ENCODE results near the gene CPPED1.
A peak's percentile ranks its signal among the peaks of the same experiment; 100 is the strongest.

Gene CPPED1

GRCh38 chr16:12677502-12677901 lies 126.2 kb downstream of the CPPED1 start:
- peak; percentile 0 to 7 for DNase-seq

DNA sequence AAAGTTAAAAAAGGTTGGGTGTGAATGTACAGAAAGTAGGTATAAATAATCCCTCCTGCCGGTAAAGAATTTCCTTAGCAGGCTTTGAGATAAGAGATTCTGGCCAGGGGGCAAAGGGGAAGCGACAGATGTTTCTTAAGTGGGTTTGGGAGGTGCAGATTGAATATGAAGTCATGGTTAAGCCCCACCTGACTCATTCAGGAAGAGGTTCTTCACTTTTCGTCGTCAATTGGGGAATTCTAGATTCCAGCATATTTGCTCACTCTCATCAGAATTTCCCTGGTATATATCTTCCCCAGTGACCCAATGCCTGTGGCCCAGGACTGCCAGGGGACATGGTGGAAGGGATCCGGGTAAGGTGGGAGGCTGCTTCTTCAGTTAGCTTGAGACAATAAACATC lies 127.8 kb downstream of the CPPED1 start:
- DNase-seq = no peak

DNA sequence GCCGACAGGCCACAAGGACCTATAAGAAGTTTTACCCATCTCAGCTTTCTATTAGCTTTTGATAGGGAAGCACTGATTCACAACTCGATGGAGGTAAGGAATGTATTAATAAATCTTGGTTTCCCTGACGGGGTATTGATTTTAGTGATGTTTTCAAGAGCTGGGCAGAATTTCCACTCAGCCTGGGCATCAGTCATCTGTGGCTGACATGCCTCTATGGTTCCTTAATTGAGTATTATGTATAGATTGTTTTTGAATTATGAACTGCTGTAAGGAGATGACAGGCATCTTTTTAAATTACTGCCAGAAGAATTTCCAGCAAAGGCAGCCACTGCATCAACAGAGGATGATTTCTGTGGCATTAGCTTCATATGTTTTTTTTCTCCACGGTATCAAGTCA lies 128.6 kb downstream of the CPPED1 start:
- DNase-seq = no peak

DNA sequence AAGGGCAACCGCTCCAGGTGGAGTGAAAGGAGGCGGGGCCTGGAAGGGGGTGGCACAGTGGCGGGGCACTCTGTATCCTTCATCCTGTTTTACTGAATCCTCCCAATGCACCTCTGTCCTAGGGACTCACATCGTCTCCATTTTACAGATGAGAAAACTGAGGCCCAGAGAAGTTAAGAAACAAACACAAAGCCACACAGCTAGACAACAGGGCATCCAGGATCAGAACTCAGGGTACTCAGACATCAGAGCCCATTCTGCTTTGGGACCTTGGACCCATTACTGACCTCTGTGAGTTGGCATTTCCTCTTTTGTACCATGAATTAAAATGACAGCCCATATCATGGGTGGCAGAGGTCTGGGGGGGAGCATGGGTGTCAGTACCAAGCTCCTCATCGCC lies 129.2 kb downstream of the CPPED1 start:
- no peak for DNase-seq

- DNase-seq = no peak
These were observed 129.6 kb downstream of the CPPED1 start for GRCh38 chr16:12674071-12674470.

DNA sequence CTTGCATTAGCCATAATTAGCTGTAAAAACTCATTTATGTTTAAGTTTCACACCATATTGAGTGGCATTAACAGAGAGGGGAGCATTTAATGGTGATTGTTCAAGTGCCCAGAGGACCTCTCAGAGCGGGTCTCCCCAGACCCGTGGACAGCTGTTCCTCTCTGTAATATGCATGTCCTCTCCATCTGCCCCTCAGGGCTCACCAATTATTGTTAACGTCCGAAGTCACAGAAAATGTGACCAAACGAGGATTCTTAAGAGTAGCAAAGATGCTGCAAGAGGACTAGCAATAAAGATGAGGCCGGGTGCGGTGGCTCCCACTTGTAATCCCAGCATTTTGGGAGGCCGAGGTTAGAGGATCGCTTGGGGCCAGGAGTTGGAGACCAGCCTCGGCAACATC lies 130.2 kb downstream of the CPPED1 start:
- DNase-seq = no peak

DNA sequence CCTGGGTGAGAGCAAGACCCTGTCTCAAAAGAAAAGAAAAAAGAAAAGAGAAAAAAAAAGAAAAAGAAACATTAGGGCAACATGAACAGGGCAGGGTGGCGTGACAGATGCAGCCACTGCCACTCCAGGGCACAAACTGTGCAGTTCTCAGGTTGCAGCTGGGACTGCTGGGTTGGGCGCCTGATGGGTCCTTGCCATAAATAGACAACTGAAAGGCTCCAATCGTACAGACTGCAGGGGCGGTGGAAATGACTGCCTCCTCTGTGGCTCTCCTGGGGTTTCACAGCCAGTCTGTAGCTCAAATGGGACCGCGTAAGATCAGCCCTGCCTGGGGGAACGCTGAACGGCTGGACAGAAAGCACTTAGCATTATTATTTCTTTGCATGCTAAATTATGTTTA lies 130.7 kb downstream of the CPPED1 start:
- no peak for DNase-seq

- no peak for DNase-seq
These were observed 133.8 kb downstream of the CPPED1 start for GRCh38 chr16:12669908-12670307.

DNA sequence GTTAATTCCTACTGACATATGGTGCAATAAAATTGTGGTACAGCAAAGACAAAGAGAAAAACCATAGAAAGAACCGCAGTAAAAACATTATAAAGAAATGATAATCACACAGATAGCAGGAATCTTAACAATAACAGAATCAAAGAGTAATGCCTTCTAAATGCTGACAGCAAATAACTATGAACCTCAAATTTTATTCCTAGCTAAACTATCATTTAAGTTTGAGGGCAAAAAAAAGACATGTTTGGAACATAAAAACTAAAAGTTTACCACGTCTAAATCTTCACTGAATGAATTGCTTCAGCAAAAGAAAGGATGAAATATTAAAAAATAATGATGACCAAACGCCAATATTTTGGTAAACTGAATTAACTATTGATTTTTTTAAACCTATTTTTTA lies 135.8 kb downstream of the CPPED1 start:
- DNase-seq = no peak

GRCh38 chr16:12664164-12664733 lies 139.4 kb downstream of the CPPED1 start:
- no peak for DNase-seq

GRCh38 chr16:12661656-12662172 lies 142.0 kb downstream of the CPPED1 start:
- DNase-seq = peak; percentile 5 to 6

DNA sequence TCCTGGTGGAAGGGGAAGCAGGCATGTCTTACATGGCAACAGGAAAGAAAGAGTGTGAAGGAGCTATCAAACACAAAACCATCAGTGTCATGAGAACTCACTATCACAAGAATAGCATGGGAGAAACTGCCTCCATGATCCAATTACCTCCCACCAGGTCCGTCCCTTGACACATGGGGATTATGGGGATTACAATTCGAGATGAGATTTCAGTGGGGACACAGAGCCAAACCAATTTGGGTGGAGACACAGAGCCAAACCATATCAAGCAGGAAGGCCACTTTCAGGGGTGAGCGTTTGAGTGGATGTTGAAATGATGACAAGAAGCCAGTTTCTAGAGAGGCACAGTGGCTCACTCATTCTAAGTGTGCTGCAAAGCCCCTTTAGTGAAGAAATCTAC lies 143.8 kb downstream of the CPPED1 start:
- no peak for DNase-seq

DNA sequence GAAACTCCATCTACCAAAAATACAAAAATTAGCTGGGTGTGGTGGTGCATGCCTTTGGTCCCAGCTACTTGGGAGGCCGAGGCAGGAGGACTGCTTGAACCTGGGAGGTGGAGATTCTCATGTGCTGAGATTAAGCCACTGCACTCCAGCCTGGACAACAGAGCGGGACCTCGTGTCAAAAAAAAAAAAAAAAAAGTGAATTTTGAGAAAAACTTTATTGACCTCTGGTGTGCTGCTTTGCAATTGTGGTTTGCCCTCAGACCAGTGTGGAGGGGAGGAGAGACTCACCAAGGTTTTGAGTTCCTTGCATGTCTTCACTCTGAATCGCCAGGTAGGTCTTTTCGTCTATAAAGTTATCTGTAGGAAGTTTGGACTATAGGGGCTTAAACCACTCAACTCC lies 145.2 kb downstream of the CPPED1 start:
- no peak for DNase-seq

DNA sequence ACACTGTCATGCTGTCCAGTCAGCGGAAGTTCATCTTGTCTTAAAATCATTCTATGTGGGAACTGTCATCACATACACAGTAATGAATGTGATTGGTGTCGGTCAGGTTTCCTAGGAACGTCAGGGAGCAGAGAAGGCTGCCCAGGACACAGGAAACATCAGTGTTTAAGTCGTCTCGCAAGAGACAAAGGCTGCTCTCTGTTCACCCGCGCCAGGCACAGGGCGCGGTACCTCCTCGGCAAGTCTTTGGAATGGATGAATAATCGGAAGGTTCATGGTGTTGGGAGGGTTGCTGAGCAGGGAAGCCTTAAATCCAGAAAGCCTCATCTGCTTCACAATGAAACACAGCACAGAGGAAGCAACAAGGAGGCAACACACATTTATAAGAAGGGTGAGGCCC lies 148.2 kb downstream of the CPPED1 start:
- no peak for DNase-seq

DNA sequence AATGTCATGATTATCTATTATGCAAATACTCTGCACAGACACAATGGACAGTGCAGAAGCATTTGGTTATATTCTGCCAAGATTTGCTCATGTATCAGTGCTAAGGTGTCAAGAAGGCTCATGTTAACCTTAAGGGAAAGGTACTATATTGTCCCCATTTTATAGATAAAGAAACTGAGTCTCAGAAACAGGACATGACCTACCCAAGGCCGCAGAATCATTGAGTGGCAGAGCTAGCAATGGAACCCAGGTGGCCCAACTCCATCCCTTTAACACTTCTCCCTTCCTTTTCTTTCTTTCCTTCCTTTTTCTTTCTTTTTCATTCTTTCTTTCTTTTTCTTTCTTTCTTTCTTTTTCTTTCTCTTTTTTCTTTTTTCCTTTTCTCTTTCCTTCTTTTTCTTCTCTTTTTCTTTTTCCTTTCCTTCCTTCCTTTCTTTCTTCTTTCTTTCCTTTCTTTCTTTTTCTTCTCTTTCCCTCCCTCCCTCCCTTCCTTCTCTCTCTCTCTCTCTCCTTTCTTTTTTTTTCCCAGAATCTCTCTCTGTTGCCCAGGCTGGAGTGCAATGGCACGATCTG lies 149.8 kb downstream of the CPPED1 start:
- no peak for DNase-seq

- no peak for DNase-seq
These were observed 150.8 kb downstream of the CPPED1 start for GRCh38 chr16:12652924-12653323.

GRCh38 chr16:12651765-12652512 lies 151.7 kb downstream of the CPPED1 start:
- DNase-seq = no peak

DNA sequence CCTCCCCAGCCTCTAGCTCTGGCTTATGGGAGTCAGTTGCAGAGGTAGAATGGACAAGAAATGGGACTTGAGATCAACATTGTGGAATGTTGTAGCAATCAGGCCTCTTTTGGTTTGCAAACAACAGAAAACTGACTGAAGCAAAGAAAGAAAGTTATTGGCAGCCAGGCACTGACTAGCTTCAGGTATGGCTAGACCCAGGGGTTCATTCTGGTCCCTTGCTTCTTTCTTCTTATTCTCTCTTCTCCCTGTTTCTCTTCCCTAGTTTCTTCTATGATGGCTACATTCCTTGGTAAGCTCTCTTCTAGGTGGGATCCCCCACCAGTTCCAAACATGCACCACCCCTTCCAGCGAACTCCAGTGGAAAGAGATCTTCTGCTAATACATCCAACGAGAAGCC lies 154.3 kb downstream of the CPPED1 start:
- DNase-seq = no peak

DNA sequence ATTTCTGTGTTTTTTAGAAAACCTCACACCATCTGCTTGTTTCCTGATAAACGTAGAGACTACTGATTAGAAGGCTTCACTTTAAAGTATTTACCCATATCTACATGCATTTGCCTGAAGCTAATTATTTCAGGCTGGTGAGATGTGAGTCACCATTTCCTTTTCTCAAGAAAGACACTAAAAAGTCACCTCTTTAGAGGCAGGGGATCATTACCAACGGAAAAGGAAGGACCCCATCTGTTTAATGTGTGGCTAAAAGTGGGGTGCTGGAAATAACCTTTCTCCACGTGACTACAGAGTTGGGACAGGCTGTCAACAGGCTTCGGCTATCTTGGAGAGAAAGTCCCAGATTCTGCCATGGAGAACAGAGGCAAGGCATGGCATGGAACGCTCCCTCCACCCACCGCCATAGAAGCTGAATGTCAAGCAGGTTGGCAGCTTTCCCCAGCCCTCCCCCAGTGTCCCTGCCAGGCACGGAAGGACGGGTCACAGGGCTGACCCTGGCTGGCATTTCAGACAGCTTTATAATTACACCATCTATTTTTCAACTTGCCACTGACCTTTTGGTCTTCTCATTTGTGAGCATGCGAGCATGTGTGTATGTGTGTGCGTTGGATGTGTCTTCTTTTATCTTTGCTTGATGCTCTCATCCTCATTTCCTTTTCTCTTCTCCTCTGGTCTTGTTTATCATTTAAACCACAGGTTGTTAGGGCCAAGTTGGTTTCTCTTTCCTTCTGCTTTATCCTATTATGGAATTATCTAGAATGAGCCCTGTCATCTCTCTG lies 157.0 kb downstream of the CPPED1 start:
- no peak for DNase-seq

DNA sequence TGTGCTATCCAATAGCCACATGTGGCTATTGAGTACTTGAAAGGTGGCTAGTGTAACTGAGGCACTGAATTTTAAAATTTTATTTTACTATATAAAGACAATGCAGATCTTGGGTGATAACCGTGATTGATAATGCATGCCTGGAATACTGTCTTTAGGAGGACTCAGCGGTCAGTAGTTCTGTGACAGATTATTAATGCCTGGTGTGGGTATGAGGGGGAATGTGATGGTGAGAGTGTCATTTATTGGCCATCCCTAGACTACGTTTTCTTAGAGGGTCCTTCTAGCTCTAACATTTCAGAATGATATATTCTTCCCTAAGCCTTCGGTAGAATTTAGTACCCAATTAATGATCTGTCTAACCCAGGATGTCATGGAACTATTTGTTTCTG lies 157.6 kb downstream of the CPPED1 start:
- DNase-seq = no peak

- DNase-seq = no peak
These were observed 160.6 kb downstream of the CPPED1 start for GRCh38 chr16:12643034-12643455.

- DNase-seq = no peak
These were observed 164.6 kb downstream of the CPPED1 start for GRCh38 chr16:12639044-12639443.

DNA sequence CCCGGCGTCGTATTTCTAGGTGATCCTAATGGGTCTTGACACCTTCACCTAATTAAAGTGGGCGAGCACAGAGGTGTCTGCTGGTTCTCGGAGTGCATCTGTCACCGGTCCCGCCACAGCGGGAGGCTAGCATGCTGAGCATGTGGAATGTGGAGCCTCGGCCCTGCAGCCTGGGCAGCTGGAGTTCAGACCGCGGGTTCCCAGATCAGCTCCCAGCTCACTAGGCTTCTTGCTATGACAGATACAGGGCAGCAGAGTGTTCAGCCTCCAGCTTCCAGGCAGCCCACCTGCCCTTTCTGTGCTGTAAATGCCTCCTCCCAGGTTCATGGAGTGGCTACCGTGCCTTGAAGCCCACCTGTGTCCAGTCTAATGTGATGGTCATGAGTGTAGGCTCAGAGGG lies 166.7 kb downstream of the CPPED1 start:
- no peak for DNase-seq

GRCh38 chr16:12629271-12629670 lies 174.4 kb downstream of the CPPED1 start:
- DNase-seq = no peak

Measured in Kasumi-1 (cell line).